Tibial nerve (tissue), 3 donors: ENCODE measurements around the gene AGXT2.

ENCODE experiments used
- POLR2A ChIP-seq, 2 donors: fragments of 450-650 bp; IDR thresholded peaks; one replicate each; pipeline ENCODE4 v1.6.1; 2017; ENCODE audit warnings: antibody characterized with exemption in 2 of 2, mild to moderate bottlenecking in 2 of 2, moderate library complexity in 2 of 2
- TF ChIP-seq, protein P1 (sequence below), 5 experiments: fragments of 200-600 bp in 3 of 5; fragments of 450-650 bp in 2 of 5; sonication (generic) in 3 of 5; IDR thresholded peaks; one replicate each; pipeline ENCODE4 v1.5.1; 2016 to 2019; ENCODE audit warnings: antibody characterized with exemption in 5 of 5, mild to moderate bottlenecking in 3 of 5, moderate library complexity in 2 of 5

DNA sequence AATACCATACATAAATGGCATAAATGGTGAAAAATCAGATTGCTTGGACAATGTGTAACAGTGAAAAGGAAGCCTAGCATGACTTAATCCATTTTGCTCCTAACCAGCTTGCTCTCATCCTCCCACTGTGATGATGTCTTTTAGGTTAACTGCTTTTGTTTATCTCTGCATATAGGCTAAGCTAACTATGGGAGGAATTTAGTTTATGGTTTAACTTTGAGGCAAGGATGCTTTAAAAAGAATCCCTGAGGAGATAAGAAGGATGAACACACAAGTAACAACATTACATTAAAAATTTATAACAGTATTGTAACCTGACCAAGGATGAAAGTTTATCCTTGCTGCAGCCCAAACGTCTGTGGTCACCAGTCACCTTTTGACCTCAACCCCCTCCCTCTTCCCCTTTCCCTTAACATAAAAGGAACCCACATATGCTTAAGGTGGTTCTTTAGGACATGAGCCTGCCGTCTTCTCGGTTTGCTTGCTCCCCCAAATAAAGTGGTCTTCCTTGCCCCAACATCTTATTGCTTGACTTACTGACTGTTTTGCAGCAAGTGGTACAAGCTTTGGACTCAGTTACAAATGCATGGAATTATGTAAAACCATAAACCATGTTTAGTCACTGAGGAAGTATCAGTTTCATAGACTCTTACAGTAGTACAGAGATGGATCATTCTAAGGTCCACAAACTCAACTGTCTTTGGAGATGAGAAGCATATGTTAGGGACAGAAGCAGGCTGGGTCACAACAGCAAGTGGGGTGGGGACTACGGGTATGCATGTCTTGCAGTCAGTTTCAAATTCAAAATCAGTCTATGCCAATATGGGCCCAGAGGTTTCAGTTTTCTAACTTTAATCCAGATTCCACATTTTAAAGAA lies 31.3 kb downstream of the AGXT2 start:
- TF ChIP-seq POLR2A (IDR thresholded peaks at IDR 0.05): no peak
- TF ChIP-seq, protein P1, sequence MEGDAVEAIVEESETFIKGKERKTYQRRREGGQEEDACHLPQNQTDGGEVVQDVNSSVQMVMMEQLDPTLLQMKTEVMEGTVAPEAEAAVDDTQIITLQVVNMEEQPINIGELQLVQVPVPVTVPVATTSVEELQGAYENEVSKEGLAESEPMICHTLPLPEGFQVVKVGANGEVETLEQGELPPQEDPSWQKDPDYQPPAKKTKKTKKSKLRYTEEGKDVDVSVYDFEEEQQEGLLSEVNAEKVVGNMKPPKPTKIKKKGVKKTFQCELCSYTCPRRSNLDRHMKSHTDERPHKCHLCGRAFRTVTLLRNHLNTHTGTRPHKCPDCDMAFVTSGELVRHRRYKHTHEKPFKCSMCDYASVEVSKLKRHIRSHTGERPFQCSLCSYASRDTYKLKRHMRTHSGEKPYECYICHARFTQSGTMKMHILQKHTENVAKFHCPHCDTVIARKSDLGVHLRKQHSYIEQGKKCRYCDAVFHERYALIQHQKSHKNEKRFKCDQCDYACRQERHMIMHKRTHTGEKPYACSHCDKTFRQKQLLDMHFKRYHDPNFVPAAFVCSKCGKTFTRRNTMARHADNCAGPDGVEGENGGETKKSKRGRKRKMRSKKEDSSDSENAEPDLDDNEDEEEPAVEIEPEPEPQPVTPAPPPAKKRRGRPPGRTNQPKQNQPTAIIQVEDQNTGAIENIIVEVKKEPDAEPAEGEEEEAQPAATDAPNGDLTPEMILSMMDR (IDR thresholded peaks at IDR 0.05): no peak
